RWPE1 (cell line): ENCODE results near the gene OR8B4.

Experiments used
- CTCF ChIA-PET: fragments of 350-600 bp; sonication (Branson Sonifier 250); formaldehyde crosslinking; extraction: SDS; loops from one replicate; lab custom pipeline; 2021; lab: Yijun Ruan, JAX
- POLR2A ChIA-PET: fragments of 400-600 bp; formaldehyde crosslinking; extraction: SDS; loops from one replicate; lab custom pipeline; 2020; ENCODE audit warnings: antibody characterized with exemption; ENCODE audit not compliant: low non-redundant PET; lab: Yijun Ruan, JAX
- DNase-seq: peaks from one replicate; pipeline ENCODE4 v3.0.0; 2012; ENCODE audit warnings: low spot score
- H3K27ac ChIP-seq: fragments of 450-650 bp; 2 replicates; pipeline ENCODE4 v1.5.1; 2017
- TF ChIP-seq, protein P1 (sequence below): fragments of 450-650 bp; conservative IDR thresholded peaks from 2 replicates; pipeline ENCODE4 v1.5.1; 2017; ENCODE audit warnings: low read depth, mild to moderate bottlenecking

The OR8B4 gene, protein sequence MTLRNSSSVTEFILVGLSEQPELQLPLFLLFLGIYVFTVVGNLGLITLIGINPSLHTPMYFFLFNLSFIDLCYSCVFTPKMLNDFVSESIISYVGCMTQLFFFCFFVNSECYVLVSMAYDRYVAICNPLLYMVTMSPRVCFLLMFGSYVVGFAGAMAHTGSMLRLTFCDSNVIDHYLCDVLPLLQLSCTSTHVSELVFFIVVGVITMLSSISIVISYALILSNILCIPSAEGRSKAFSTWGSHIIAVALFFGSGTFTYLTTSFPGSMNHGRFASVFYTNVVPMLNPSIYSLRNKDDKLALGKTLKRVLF

DNA sequence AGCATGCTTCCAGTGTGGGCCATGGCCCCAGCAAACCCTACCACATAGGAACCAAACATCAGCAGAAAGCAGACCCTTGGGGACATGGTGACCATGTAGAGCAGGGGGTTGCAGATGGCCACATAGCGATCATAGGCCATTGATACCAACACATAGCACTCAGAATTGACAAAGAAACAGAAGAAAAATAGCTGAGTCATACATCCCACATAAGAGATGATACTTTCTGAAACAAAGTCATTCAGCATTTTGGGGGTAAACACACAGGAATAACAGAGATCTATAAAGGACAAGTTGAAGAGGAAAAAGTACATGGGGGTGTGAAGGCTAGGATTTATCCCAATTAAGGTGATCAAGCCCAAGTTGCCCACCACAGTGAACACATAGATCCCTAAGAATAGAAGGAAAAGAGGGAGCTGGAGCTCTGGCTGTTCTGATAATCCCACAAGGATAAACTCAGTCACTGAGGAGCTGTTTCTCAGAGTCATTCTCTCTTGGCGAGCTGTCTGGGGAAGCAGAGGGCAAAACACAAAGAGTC lies at the start of gene OR8B4:
OR8B4 (minus strand) TSS at position 488 of the 538 bp plus-strand sequence; CDS start at position 488, 0 bp downstream.
- CTCF ChIA-PET = no interaction called here
- H3K27ac ChIP-seq = no peak within 1 kb of the TSS

DNA sequence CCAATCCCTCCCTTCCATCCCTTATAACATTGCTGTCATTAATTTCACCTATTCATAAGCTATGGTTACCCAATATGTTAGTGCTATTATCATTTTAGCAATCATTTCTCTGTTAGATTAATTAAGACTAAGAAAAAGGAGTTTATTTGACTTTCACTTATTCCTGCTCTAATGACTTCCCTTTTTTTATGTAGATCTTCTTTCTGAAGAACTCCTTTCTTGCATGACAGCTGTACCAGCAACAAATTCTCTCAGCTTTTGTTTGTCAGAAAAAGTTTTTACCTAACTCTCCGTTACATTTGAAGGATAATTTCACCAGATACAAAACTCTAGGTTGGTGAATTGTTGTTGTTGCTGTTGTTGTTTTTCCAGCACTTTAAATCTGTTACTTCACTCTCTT lies 49.4 kb upstream of the OR8B4 start:
- DNase-seq = no peak

More for the DNA sequence above, at the start of gene OR8B4:
- no peak for DNase-seq
- TF ChIP-seq, protein P1, sequence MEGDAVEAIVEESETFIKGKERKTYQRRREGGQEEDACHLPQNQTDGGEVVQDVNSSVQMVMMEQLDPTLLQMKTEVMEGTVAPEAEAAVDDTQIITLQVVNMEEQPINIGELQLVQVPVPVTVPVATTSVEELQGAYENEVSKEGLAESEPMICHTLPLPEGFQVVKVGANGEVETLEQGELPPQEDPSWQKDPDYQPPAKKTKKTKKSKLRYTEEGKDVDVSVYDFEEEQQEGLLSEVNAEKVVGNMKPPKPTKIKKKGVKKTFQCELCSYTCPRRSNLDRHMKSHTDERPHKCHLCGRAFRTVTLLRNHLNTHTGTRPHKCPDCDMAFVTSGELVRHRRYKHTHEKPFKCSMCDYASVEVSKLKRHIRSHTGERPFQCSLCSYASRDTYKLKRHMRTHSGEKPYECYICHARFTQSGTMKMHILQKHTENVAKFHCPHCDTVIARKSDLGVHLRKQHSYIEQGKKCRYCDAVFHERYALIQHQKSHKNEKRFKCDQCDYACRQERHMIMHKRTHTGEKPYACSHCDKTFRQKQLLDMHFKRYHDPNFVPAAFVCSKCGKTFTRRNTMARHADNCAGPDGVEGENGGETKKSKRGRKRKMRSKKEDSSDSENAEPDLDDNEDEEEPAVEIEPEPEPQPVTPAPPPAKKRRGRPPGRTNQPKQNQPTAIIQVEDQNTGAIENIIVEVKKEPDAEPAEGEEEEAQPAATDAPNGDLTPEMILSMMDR = no peak
- POLR2A ChIA-PET = no interaction called here

DNA sequence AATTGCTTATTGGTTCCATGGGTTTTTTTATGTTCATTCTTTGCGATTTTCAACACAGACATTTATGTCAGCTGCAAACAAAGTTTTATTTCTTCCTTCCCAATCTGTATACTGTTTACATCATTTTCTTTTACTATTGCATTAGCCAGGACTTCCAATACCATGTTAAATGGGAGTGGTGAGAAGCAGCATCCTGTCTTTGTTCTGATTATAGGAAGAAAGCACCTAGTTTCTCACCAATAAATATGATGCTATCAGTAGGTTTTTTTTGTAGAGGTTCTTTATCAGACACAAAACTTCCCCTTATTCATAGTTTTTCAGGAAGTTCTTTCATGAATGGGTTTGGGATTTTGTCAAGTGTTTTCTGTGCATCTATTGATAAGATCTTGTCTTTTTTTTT lies 48.8 kb upstream of the OR8B4 start:
- POLR2A ChIA-PET = no interaction called here
- DNase-seq = no peak
- CTCF ChIA-PET = no interaction called here
- H3K27ac ChIP-seq = no peak overlapping the region
- TF ChIP-seq, protein P1 = no peak

More for the DNA sequence above, 49.4 kb upstream of the OR8B4 start:
- CTCF ChIA-PET = no interaction called here
- POLR2A ChIA-PET = no interaction called here
- TF ChIP-seq, protein P1 = no peak
- H3K27ac ChIP-seq = no peak overlapping the region

DNA sequence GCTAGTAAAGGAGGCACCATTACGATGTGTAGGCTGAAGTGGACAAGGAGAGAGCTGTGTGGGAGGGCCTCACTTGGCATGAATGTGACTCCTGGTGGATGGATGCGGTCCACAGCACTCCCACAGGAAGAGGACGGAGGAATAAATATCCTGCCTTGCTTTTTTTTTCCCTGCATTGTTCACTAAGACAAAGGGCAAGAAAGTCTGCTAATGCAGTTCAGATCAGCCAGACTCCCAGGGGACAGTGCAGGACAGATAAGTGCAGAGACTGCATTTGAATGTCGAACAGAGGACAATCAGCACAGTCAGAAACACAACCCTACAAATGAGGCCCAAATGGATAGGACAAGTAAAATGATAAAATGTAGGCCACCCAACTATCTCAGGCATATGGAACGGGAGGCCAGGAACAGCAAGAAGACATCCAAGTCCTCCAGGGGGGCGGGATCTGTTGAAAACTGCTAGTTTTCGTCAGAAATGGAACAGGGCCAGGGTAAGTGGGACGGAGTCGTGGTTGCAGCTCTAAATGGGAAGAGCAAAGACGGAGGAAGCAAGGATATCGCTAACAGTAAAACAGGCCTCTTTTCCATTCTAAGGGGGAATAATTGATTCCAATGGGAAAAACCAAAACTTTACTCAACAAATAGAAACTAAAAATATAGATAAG lies 46.0 kb upstream of the OR8B4 start:
- TF ChIP-seq, protein P1 = no peak
- no peak overlapping the region for H3K27ac ChIP-seq
- ChIA-PET POLR2A (no interaction called here), CTCF (interaction anchor here (0.5 kb wide), 1 partner anchor 297 kb away, joined by 7 read pairs; no protein-coding TSS in a partner anchor)
- DNase-seq = no peak

DNA sequence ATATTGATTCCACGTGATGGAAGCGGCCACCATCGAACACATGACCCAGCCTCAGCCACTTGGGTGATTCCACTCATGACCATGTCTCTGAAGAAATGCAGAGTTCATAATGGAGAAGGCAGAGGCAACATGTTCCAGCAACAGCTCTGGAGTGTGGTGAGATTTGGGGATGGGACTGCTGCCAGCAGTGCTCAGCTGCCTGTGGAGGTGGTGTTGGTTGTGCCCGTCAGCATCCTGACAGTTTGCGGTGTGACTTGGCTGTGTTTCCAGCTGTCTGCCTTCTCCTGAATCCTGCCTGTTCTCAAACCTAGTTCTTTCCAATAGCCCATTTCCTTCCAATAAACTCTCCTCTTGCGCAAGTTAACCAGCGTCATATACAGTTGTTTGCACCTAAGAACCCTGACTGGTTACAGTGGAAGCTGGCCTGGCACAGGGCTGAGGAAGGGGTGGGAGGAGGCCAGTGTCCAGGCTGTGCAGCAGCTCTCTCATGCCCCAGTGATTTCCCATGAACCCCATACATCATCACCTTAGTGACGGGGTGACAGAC lies 42.8 kb upstream of the OR8B4 start:
- POLR2A ChIA-PET = no interaction called here
- TF ChIP-seq, protein P1 = no peak
- no peak overlapping the region for H3K27ac ChIP-seq
- CTCF ChIA-PET = no interaction called here
- no peak for DNase-seq

DNA sequence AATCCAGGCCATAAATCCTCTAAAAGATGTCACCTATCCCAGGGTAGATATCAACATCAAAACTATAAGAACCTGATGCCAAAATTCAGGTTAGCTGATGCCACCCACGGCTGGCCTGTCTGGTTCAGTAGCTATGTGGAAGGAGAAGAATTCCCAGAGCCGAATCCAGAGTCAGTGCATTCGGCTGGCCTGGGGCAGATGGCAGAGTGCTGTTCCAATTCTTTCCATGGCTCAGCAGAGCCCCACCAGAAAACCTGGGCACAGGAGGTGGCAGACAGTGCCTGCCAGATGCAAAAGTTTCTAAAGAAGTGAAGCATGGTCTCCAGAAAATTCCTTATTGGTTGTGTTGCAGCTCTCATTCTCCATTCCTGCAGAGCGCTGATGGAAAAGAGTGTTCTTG lies 40.7 kb upstream of the OR8B4 start:
- ChIA-PET CTCF (interaction anchor here (0.6 kb wide), 1 partner anchor 55 kb away, joined by 4 read pairs; no protein-coding TSS in a partner anchor), POLR2A (no interaction called here)
- DNase-seq = no peak
- H3K27ac ChIP-seq = no peak overlapping the region
- TF ChIP-seq, protein P1 = no peak
